DND-41 (cell line): ENCODE results near the gene YIPF4.

Experiments used
- ATAC-seq: fragments of 200-7000 bp; cut with Tn5 transposase; 3 replicates; pipeline ENCODE4 v1.9.1; 2021; ENCODE audit warnings: low read depth; ENCODE audit not compliant: insufficient read depth
- DNase-seq: peaks from one replicate; pipeline ENCODE4 v3.0.0-alpha.2; 2020
- H2AFZ ChIP-seq: 2 replicates; pipeline ENCODE4 v1.6.0; 2012; ENCODE audit warnings: low read depth, low read length
- H3K27ac ChIP-seq: 2 replicates; pipeline ENCODE4 v1.5.1; 2012; ENCODE audit warnings: low read length, inconsistent platforms
- H3K27me3 ChIP-seq: fragments of 200-600 bp; sonication (generic); 2 replicates; pipeline ENCODE4 v1.6.0; 2012; ENCODE audit warnings: low read length, mild to moderate bottlenecking, inconsistent platforms; ENCODE audit not compliant: insufficient read depth, poor library complexity
- H3K36me3 ChIP-seq: 2 replicates; pipeline ENCODE4 v1.5.1; 2012; ENCODE audit warnings: low read length, inconsistent platforms; ENCODE audit not compliant: insufficient read depth
- H3K4me1 ChIP-seq: 2 replicates; pipeline ENCODE4 v1.5.1; 2012; ENCODE audit warnings: mild to moderate bottlenecking, low read length; ENCODE audit not compliant: insufficient read depth
- H3K4me2 ChIP-seq: 2 replicates; pipeline ENCODE4 v1.6.0; 2012; ENCODE audit warnings: mild to moderate bottlenecking, moderate library complexity, low read length, inconsistent platforms; ENCODE audit not compliant: insufficient read depth
- H3K4me3 ChIP-seq, 2 experiments: fragments of 200-600 bp in 1 of 2; shearing (Covaris generic) in 1 of 2; 2 replicates each; pipeline ENCODE4 v1.5.1; 2012 to 2016; ENCODE audit warnings: inconsistent platforms in 2 of 2, low read length in 2 of 2, mild to moderate bottlenecking in 2 of 2, low read depth in 1 of 2, moderate library complexity in 1 of 2
- H3K79me2 ChIP-seq: 2 replicates; pipeline ENCODE4 v1.6.0; 2012; ENCODE audit warnings: low read length, inconsistent platforms; ENCODE audit not compliant: insufficient read depth
- H3K9ac ChIP-seq: 2 replicates; pipeline ENCODE4 v1.6.0; 2012; ENCODE audit warnings: low read depth, mild to moderate bottlenecking, inconsistent platforms, low read length, moderate library complexity
- H3K9me3 ChIP-seq: 2 replicates; pipeline ENCODE4 v1.5.1; 2012; ENCODE audit warnings: low read length, moderate library complexity, mild to moderate bottlenecking, inconsistent platforms; ENCODE audit not compliant: insufficient read depth, severe bottlenecking
- H4K20me1 ChIP-seq: 2 replicates; pipeline ENCODE4 v1.6.0; 2012; ENCODE audit warnings: low read length; ENCODE audit not compliant: insufficient read depth
- EZH2 ChIP-seq: IDR thresholded peaks from 3 replicates; pipeline ENCODE4 v1.6.1; 2012; ENCODE audit warnings: borderline replicate concordance, low read depth, mild to moderate bottlenecking, moderate library complexity, low read length, inconsistent platforms; ENCODE audit not compliant: severe bottlenecking
- TF ChIP-seq, protein P1 (sequence below): IDR thresholded peaks from 2 replicates; pipeline ENCODE4 v1.5.1; 2012; ENCODE audit warnings: borderline replicate concordance, low read length, moderate library complexity, mild to moderate bottlenecking; ENCODE audit not compliant: poor library complexity, severe bottlenecking; ENCODE audit errors: extremely low read depth

Gene YIPF4

DNA sequence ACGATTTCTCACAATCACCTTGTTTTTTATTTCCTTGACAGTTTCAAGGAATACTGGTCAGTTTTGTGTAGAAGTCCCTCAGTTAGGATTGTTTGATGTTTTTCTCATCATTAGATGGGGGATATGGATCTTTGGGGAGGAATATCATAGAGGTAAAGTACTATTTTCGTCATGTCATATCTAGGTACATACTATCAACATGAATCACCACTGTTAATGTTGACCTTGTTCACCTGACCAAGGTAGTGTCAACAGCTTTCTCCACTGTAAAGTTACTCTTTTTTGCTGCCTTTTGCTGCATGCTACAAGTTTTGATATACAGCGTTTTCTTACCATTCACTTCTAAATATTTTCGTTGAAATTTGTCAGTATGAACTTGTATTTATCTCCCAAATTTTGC is 45.7 kb upstream of the YIPF4 start:
- Histone ChIP-seq H3K9ac (no peak overlapping the region), H2AFZ (no peak overlapping the region), H4K20me1 (no peaks in the 10 kb centered on the region), H3K4me3 (no peak overlapping the region), H3K4me1 (no peaks in the 10 kb centered on the region), H3K27me3 (no peaks in the 10 kb centered on the region), H3K27ac (no peak overlapping the region), H3K36me3 (no peaks in the 10 kb centered on the region), H3K4me2 (no peak overlapping the region), H3K79me2 (no peaks in the 10 kb centered on the region), H3K9me3 (no peaks in the 10 kb centered on the region)
- DNase-seq (no peak), ATAC-seq (no peak)
- TF ChIP-seq EZH2: no peak
- TF ChIP-seq, protein P1, sequence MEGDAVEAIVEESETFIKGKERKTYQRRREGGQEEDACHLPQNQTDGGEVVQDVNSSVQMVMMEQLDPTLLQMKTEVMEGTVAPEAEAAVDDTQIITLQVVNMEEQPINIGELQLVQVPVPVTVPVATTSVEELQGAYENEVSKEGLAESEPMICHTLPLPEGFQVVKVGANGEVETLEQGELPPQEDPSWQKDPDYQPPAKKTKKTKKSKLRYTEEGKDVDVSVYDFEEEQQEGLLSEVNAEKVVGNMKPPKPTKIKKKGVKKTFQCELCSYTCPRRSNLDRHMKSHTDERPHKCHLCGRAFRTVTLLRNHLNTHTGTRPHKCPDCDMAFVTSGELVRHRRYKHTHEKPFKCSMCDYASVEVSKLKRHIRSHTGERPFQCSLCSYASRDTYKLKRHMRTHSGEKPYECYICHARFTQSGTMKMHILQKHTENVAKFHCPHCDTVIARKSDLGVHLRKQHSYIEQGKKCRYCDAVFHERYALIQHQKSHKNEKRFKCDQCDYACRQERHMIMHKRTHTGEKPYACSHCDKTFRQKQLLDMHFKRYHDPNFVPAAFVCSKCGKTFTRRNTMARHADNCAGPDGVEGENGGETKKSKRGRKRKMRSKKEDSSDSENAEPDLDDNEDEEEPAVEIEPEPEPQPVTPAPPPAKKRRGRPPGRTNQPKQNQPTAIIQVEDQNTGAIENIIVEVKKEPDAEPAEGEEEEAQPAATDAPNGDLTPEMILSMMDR: no peak

DNA sequence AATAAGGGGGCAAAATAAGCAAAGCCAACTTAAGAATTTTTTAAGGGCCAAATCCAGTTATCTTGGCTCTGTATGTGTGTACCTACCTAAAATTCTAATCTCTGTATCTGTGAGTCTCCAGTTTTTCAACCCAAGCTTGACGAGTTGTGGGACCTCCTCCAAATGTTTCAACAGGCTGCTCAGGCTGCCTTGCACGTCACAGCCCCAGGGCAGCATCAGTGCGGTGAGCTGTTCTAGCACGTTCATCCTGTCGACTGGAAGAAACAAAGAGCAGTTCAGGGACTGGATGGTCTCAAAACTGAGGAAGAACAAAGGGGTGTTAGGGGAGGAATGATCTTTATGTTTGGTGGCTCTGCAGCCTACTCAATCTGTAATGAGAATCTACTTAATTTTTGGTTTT is 42.4 kb upstream of the YIPF4 start:
- no peak for DNase-seq
- Histone ChIP-seq H3K4me3 (no peak overlapping the region), H3K27me3 (no peaks in the 10 kb centered on the region), H3K27ac (no peak overlapping the region), H3K4me1 (no peaks in the 10 kb centered on the region), H3K79me2 (no peaks in the 10 kb centered on the region), H3K36me3 (no peaks in the 10 kb centered on the region), H3K9me3 (no peaks in the 10 kb centered on the region), H3K9ac (no peak overlapping the region), H4K20me1 (no peaks in the 10 kb centered on the region), H2AFZ (no peak overlapping the region), H3K4me2 (no peak overlapping the region)
- ATAC-seq: no peak
- TF ChIP-seq EZH2: no peak

DNA sequence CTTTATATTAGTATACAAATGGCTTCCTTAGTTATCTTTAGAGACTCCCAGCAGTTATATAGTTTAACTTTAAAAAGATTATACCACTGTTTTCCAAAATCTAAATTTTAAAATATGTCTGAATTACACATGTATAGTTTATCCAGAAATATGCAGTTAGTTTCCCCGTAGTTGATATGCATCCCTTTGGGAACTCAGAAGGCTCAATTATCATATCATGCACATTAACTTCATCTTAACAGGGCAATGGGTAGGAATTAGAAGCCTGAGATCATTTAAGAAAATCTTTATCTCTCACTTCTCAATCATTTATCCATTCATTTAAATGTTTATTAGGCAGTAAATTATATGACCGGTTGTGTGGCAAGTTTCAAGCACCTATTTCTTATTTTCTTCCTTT is 40.2 kb upstream of the YIPF4 start:
- H3K27ac ChIP-seq: no peak overlapping the region
- H3K36me3 ChIP-seq: no peaks in the 10 kb centered on the region
- no peak for ATAC-seq
- H3K4me3 ChIP-seq: no peak overlapping the region
- H4K20me1 ChIP-seq: no peaks in the 10 kb centered on the region
- TF ChIP-seq EZH2: no peak
- TF ChIP-seq, protein P1: no peak
- DNase-seq: no peak
- no peak overlapping the region for H3K4me2 ChIP-seq
- no peaks in the 10 kb centered on the region for H3K9me3 ChIP-seq
- no peaks in the 10 kb centered on the region for H3K27me3 ChIP-seq
- H2AFZ ChIP-seq: no peak overlapping the region
- no peaks in the 10 kb centered on the region for H3K4me1 ChIP-seq
- H3K9ac ChIP-seq: no peak overlapping the region
- H3K79me2 ChIP-seq: no peaks in the 10 kb centered on the region

DNA sequence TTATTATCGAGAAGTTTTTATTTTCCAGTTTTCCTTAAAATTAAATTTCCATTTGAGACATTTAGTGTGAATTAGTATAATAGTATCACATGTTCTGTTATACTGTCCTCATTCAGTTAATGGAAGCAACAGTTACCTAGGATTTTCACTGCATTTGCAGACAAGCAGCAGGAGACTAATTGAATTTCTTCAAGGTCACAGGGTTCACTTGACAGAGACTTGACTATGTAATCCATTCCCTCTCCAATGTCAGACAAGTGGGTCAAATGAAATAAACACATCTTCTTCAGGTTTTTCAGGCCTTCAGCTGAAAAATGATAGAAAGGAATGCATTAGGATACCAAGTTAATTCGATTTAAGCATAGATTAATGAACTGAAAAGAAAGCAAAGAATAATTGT is 39.7 kb upstream of the YIPF4 start:
- no peaks in the 10 kb centered on the region for H3K4me1 ChIP-seq
- DNase-seq (no peak), ATAC-seq (no peak)
- H3K9me3 ChIP-seq: no peaks in the 10 kb centered on the region
- no peak overlapping the region for H2AFZ ChIP-seq
- TF ChIP-seq EZH2: no peak
- TF ChIP-seq, protein P1: no peak
- H3K36me3 ChIP-seq: no peaks in the 10 kb centered on the region
- no peaks in the 10 kb centered on the region for H3K27me3 ChIP-seq
- no peak overlapping the region for H3K4me3 ChIP-seq
- H3K79me2 ChIP-seq: no peaks in the 10 kb centered on the region
- H3K9ac ChIP-seq: no peak overlapping the region
- no peaks in the 10 kb centered on the region for H4K20me1 ChIP-seq
- H3K27ac ChIP-seq: no peak overlapping the region
- H3K4me2 ChIP-seq: no peak overlapping the region
